Activated naive CD4-positive, alpha-beta T cell treated with anti-CD3 and anti-CD28 coated beads for 36 hours (primary cell): Measurements from ENCODE around the gene ADORA1. TPM values are rescaled to one million over a fixed set of nuclear protein-coding genes. Genes with fewer than 3 reads are reported as not detected.

Source experiments
- CTCF ChIA-PET: fragments of 350-600 bp; sonication (Branson Sonifier 250); formaldehyde crosslinking; loops from one replicate; lab custom pipeline; 2021; ENCODE audit warnings: antibody characterized with exemption; lab: Charles Lee
- DNase-seq: peaks from one replicate; pipeline ENCODE4 v3.0.0-alpha.2; 2020
- H3K27ac Mint-ChIP-seq: one replicate; pipeline ENCODE4 v1.8.0; 2021; ENCODE audit warnings: mild to moderate bottlenecking, mixed read lengths
- H3K27me3 Mint-ChIP-seq: one replicate; pipeline ENCODE4 v1.8.0; 2021; ENCODE audit warnings: low read depth, mixed read lengths
- H3K36me3 Mint-ChIP-seq: one replicate; pipeline ENCODE4 v1.8.0; 2021; ENCODE audit warnings: low read depth, mixed read lengths
- H3K4me1 Mint-ChIP-seq: one replicate; pipeline ENCODE4 v1.8.0; 2021; ENCODE audit warnings: low read depth, mixed read lengths
- H3K4me3 Mint-ChIP-seq: one replicate; pipeline ENCODE4 v1.8.0; 2021; ENCODE audit warnings: mild to moderate bottlenecking, moderate library complexity, mixed read lengths
- H3K9me3 Mint-ChIP-seq: one replicate; pipeline ENCODE4 v1.8.0; 2021; ENCODE audit warnings: mixed read lengths
- intact Hi-C: fragments of 100-400 bp; cut with micrococcal nuclease; formaldehyde crosslinking; loops from one replicate; pipeline ENCODE4 v1.15.1; 2023
- total RNA-seq, 2 experiments: library from RNA; stranded (reverse); gene quantifications; one replicate each; pipeline ENCODE4 v1.2.3, GENCODE V29; 2021

ADORA1 gene
- total RNA-seq, 2 experiments from 2014 or later = not detected

GRCh38 chr1:203128431-203128715 is 847 bp downstream of the ADORA1 start:
- no peak overlapping the region for H3K4me3 Mint-ChIP-seq
- peaks cover 56% of the 10 kb centered on the region for H3K27me3 Mint-ChIP-seq
- no peaks in the 10 kb centered on the region for H3K36me3 Mint-ChIP-seq
- H3K9me3 Mint-ChIP-seq = no peaks in the 10 kb centered on the region
- no peak for DNase-seq
- H3K27ac Mint-ChIP-seq = no peak overlapping the region
- CTCF ChIA-PET = interaction anchor here (1.5 kb wide), 1 partner anchor 10 kb away, joined by 3 read pairs; no protein-coding TSS in a partner anchor
- peaks cover 12% of the 10 kb centered on the region for H3K4me1 Mint-ChIP-seq
- intact Hi-C loops = no loop called here

- H3K4me1 Mint-ChIP-seq = peaks cover 12% of the 10 kb centered on the region
- peaks cover 53% of the 10 kb centered on the region for H3K27me3 Mint-ChIP-seq
- H3K36me3 Mint-ChIP-seq = no peaks in the 10 kb centered on the region
- intact Hi-C loops = no loop called here
- no peak overlapping the region for H3K27ac Mint-ChIP-seq
- H3K9me3 Mint-ChIP-seq = no peaks in the 10 kb centered on the region
- CTCF ChIA-PET = no interaction called here
- no peak overlapping the region for H3K4me3 Mint-ChIP-seq
- DNase-seq = no peak
Measured at GRCh38 chr1:203128716-203129500, 1.4 kb downstream of the ADORA1 start.

GRCh38 chr1:203129501-203130231 is 2.1 kb downstream of the ADORA1 start:
- no peaks in the 10 kb centered on the region for H3K9me3 Mint-ChIP-seq
- peaks cover 46% of the 10 kb centered on the region for H3K27me3 Mint-ChIP-seq
- no peak for DNase-seq
- H3K4me3 Mint-ChIP-seq = no peak overlapping the region
- peaks cover 12% of the 10 kb centered on the region for H3K4me1 Mint-ChIP-seq
- H3K27ac Mint-ChIP-seq = no peak overlapping the region
- intact Hi-C loops = no loop called here
- CTCF ChIA-PET = interaction anchor here (0.7 kb wide), 1 partner anchor 39 kb away, joined by 3 read pairs; no protein-coding TSS in a partner anchor
- H3K36me3 Mint-ChIP-seq = no peaks in the 10 kb centered on the region

- Mint-ChIP-seq H3K9me3 (no peaks in the 10 kb centered on the region), H3K4me3 (no peak overlapping the region), H3K36me3 (no peaks in the 10 kb centered on the region), H3K4me1 (peaks cover 12% of the 10 kb centered on the region), H3K27ac (no peak overlapping the region), H3K27me3 (peaks cover 39% of the 10 kb centered on the region)
- intact Hi-C loops = no loop called here
- CTCF ChIA-PET = interaction anchor here (0.7 kb wide), 1 partner anchor 39 kb away, joined by 3 read pairs; no protein-coding TSS in a partner anchor
- DNase-seq = no peak
Measured at GRCh38 chr1:203130358-203130985, 2.9 kb downstream of the ADORA1 start.

GRCh38 chr1:203131548-203132200 is 4.1 kb downstream of the ADORA1 start:
- DNase-seq = no peak
- H3K4me1 Mint-ChIP-seq = peaks cover 12% of the 10 kb centered on the region
- no peak overlapping the region for H3K4me3 Mint-ChIP-seq
- intact Hi-C loops = no loop called here
- CTCF ChIA-PET = interaction anchor here (1.6 kb wide), 1 partner anchor 11 kb away, joined by 3 read pairs; no protein-coding TSS in a partner anchor
- H3K9me3 Mint-ChIP-seq = no peaks in the 10 kb centered on the region
- no peak overlapping the region for H3K27ac Mint-ChIP-seq
- H3K27me3 Mint-ChIP-seq = peaks cover 29% of the 10 kb centered on the region
- H3K36me3 Mint-ChIP-seq = no peaks in the 10 kb centered on the region

- DNase-seq = no peak
- CTCF ChIA-PET = interaction anchor here (1.6 kb wide), 1 partner anchor 39 kb away, joined by 8 read pairs; no protein-coding TSS in a partner anchor
- Mint-ChIP-seq H3K27ac (no peak overlapping the region), H3K4me1 (no peaks in the 10 kb centered on the region), H3K27me3 (peaks cover 9% of the 10 kb centered on the region), H3K9me3 (no peaks in the 10 kb centered on the region), H3K36me3 (no peaks in the 10 kb centered on the region), H3K4me3 (no peak overlapping the region)
- intact Hi-C loops = no loop called here
Measured at GRCh38 chr1:203133970-203134725, 6.6 kb downstream of the ADORA1 start.

- H3K27ac Mint-ChIP-seq = no peak overlapping the region
- H3K27me3 Mint-ChIP-seq = peaks cover 4% of the 10 kb centered on the region
- CTCF ChIA-PET = no interaction called here
Measured at GRCh38 chr1:203135636-203136305, 8.2 kb downstream of the ADORA1 start.

GRCh38 chr1:203136409-203137042 is 9.0 kb downstream of the ADORA1 start:
- Mint-ChIP-seq H3K36me3 (no peaks in the 10 kb centered on the region), H3K4me3 (no peak overlapping the region), H3K27me3 (peaks cover 4% of the 10 kb centered on the region), H3K27ac (no peak overlapping the region), H3K9me3 (no peaks in the 10 kb centered on the region), H3K4me1 (no peaks in the 10 kb centered on the region)
- no peak for DNase-seq
- CTCF ChIA-PET = no interaction called here
- intact Hi-C loops = no loop called here

More at GRCh38 chr1:203135636-203136305, 8.2 kb downstream of the ADORA1 start:
- H3K4me3 Mint-ChIP-seq = no peak overlapping the region
- no peaks in the 10 kb centered on the region for H3K9me3 Mint-ChIP-seq
- H3K4me1 Mint-ChIP-seq = no peaks in the 10 kb centered on the region
- no peak for DNase-seq
- H3K36me3 Mint-ChIP-seq = no peaks in the 10 kb centered on the region
- intact Hi-C loops = no loop called here

- H3K9me3 Mint-ChIP-seq = no peaks in the 10 kb centered on the region
- no peaks in the 10 kb centered on the region for H3K4me1 Mint-ChIP-seq
- no peaks in the 10 kb centered on the region for H3K36me3 Mint-ChIP-seq
- no peak overlapping the region for H3K27ac Mint-ChIP-seq
- CTCF ChIA-PET = interaction anchor here (1.2 kb wide), 1 partner anchor 98 kb away, joined by 3 read pairs; no protein-coding TSS in a partner anchor
- no peak overlapping the region for H3K4me3 Mint-ChIP-seq
- no peak for DNase-seq
- peaks cover 4% of the 10 kb centered on the region for H3K27me3 Mint-ChIP-seq
- intact Hi-C loops = no loop called here
Measured at GRCh38 chr1:203137324-203137723, 9.8 kb downstream of the ADORA1 start.

- no peaks in the 10 kb centered on the region for H3K36me3 Mint-ChIP-seq
- no peak overlapping the region for H3K4me3 Mint-ChIP-seq
- H3K9me3 Mint-ChIP-seq = no peaks in the 10 kb centered on the region
- H3K27ac Mint-ChIP-seq = no peak overlapping the region
- CTCF ChIA-PET = interaction anchor here (1.2 kb wide), 1 partner anchor 98 kb away, joined by 3 read pairs; no protein-coding TSS in a partner anchor
- peaks cover 4% of the 10 kb centered on the region for H3K27me3 Mint-ChIP-seq
- no peaks in the 10 kb centered on the region for H3K4me1 Mint-ChIP-seq
- no peak for DNase-seq
- intact Hi-C loops = no loop called here
Measured at GRCh38 chr1:203138066-203138465, 10.5 kb downstream of the ADORA1 start.

GRCh38 chr1:203139976-203140475 is 12.5 kb downstream of the ADORA1 start:
- no peak for DNase-seq
- no peak overlapping the region for H3K4me3 Mint-ChIP-seq
- peaks cover 4% of the 10 kb centered on the region for H3K27me3 Mint-ChIP-seq
- no peaks in the 10 kb centered on the region for H3K36me3 Mint-ChIP-seq
- H3K4me1 Mint-ChIP-seq = no peaks in the 10 kb centered on the region
- CTCF ChIA-PET = no interaction called here
- no peaks in the 10 kb centered on the region for H3K9me3 Mint-ChIP-seq
- no peak overlapping the region for H3K27ac Mint-ChIP-seq
- intact Hi-C loops = no loop called here
